Astrocyte (in vitro differentiated cells and primary cell): ENCODE data around the gene GRK5. TPM values are rescaled to one million over a fixed set of nuclear protein-coding genes. Genes with fewer than 3 reads are reported as not detected.

ENCODE experiments used
- DNase-seq: peaks from one replicate; pipeline ENCODE4 v3.0.0-alpha.2; 2010; ENCODE audit warnings: low read depth
- FAIRE-seq: peaks from 2 replicates; lab custom pipeline; 2011; peaks lifted over from hg19 to GRCh38; lab: Jason Lieb, UNC
- H2AFZ ChIP-seq: 2 replicates; pipeline ENCODE4 v1.6.0; 2012; ENCODE audit warnings: low read depth, low read length, inconsistent platforms
- H3K27ac ChIP-seq: 2 replicates; pipeline ENCODE4 v1.5.1; 2011; ENCODE audit warnings: low read depth, low read length, inconsistent platforms
- H3K27me3 ChIP-seq: 2 replicates; pipeline ENCODE4 v1.6.0; 2011; ENCODE audit warnings: low read length, inconsistent platforms; ENCODE audit not compliant: insufficient read depth
- H3K36me3 ChIP-seq: 2 replicates; pipeline ENCODE4 v1.5.1; 2011; ENCODE audit warnings: low read length, inconsistent platforms; ENCODE audit not compliant: insufficient read depth
- H3K4me1 ChIP-seq: 2 replicates; pipeline ENCODE4 v1.5.1; 2011; ENCODE audit warnings: low read length, inconsistent platforms; ENCODE audit not compliant: insufficient read depth
- H3K4me2 ChIP-seq: 2 replicates; pipeline ENCODE4 v1.6.0; 2012; ENCODE audit warnings: low read length, inconsistent platforms
- H3K4me3 ChIP-seq: 2 replicates; pipeline ENCODE4 v1.5.1; 2011; ENCODE audit warnings: low read depth, mild to moderate bottlenecking, low read length, inconsistent platforms; ENCODE audit not compliant: insufficient read depth
- H3K79me2 ChIP-seq: 2 replicates; pipeline ENCODE4 v1.6.0; 2012; ENCODE audit warnings: mild to moderate bottlenecking, low read length, inconsistent platforms; ENCODE audit not compliant: insufficient read depth
- H3K9ac ChIP-seq: 2 replicates; pipeline ENCODE4 v1.6.0; 2012; ENCODE audit warnings: mild to moderate bottlenecking, low read length, inconsistent platforms
- H3K9me3 ChIP-seq: 2 replicates; pipeline ENCODE4 v1.5.1; 2012; ENCODE audit warnings: low read depth, mild to moderate bottlenecking, low read length, inconsistent platforms; ENCODE audit not compliant: insufficient read depth
- H4K20me1 ChIP-seq: 2 replicates; pipeline ENCODE4 v1.6.0; 2012; ENCODE audit warnings: low read length, inconsistent platforms; ENCODE audit not compliant: insufficient read depth
- H3K27ac Mint-ChIP-seq: one replicate; pipeline ENCODE4 v1.8.0; 2021; ENCODE audit warnings: mild to moderate bottlenecking, mixed read lengths; ENCODE audit not compliant: unreplicated experiment
- H3K27me3 Mint-ChIP-seq: one replicate; pipeline ENCODE4 v1.8.0; 2021; ENCODE audit warnings: low read depth, mixed read lengths; ENCODE audit not compliant: unreplicated experiment
- H3K36me3 Mint-ChIP-seq: one replicate; pipeline ENCODE4 v1.8.0; 2021; ENCODE audit warnings: low read depth, mixed read lengths; ENCODE audit not compliant: unreplicated experiment
- H3K4me1 Mint-ChIP-seq: one replicate; pipeline ENCODE4 v1.8.0; 2021; ENCODE audit warnings: low read depth, mixed read lengths; ENCODE audit not compliant: unreplicated experiment
- H3K4me3 Mint-ChIP-seq: one replicate; pipeline ENCODE4 v1.8.0; 2021; ENCODE audit warnings: mild to moderate bottlenecking, moderate library complexity, mixed read lengths; ENCODE audit not compliant: unreplicated experiment
- H3K9me3 Mint-ChIP-seq: one replicate; pipeline ENCODE4 v1.8.0; 2021; ENCODE audit warnings: mild to moderate bottlenecking, mixed read lengths; ENCODE audit not compliant: unreplicated experiment
- CTCF ChIP-seq: IDR thresholded peaks from 2 replicates; pipeline ENCODE4 v1.5.1; 2011; ENCODE audit warnings: low read depth, mild to moderate bottlenecking, inconsistent platforms, low read length, moderate library complexity; ENCODE audit not compliant: insufficient read depth
- EZH2 ChIP-seq: IDR thresholded peaks from 2 replicates; pipeline ENCODE4 v1.6.1; 2012; ENCODE audit warnings: mild to moderate bottlenecking, low read length, inconsistent platforms; ENCODE audit not compliant: insufficient read depth
- total RNA-seq: library from RNA; stranded (reverse); gene quantifications from 2 replicates; pipeline ENCODE4 v1.2.1, GENCODE V29; 2021

GRK5 gene
- total RNA-seq, 1 donor from 2014 or later = 8.5 TPM

- no peak overlapping the region for H2AFZ ChIP-seq
- no peak for TF ChIP-seq CTCF
- no peak for TF ChIP-seq EZH2
- H4K20me1 ChIP-seq = peaks cover 6% of the 10 kb centered on the region
- H3K4me3 Mint-ChIP-seq = no peak overlapping the region
- no peak overlapping the region for H3K27ac ChIP-seq
- no peak for FAIRE-seq
- H3K4me2 ChIP-seq = no peak overlapping the region
- no peak overlapping the region for H3K27ac Mint-ChIP-seq
- H3K4me1 Mint-ChIP-seq = no peaks in the 10 kb centered on the region
- no peaks in the 10 kb centered on the region for H3K9me3 ChIP-seq
- H3K36me3 ChIP-seq = no peaks in the 10 kb centered on the region
- H3K27me3 ChIP-seq = no peaks in the 10 kb centered on the region
- H3K4me3 ChIP-seq = no peak overlapping the region
- no peaks in the 10 kb centered on the region for H3K79me2 ChIP-seq
- H3K27me3 Mint-ChIP-seq = peaks cover 35% of the 10 kb centered on the region
- H3K36me3 Mint-ChIP-seq = peaks cover 9% of the 10 kb centered on the region
- no peak for DNase-seq
- peaks cover 7% of the 10 kb centered on the region for H3K9me3 Mint-ChIP-seq
- H3K9ac ChIP-seq = no peak overlapping the region
- peaks cover 8% of the 10 kb centered on the region for H3K4me1 ChIP-seq
Measured at GRCh38 chr10:119442758-119443060, 235.3 kb downstream of the GRK5 start.

GRCh38 chr10:119443441-119443840 lies 236.1 kb downstream of the GRK5 start:
- TF ChIP-seq EZH2 = no peak
- no peaks in the 10 kb centered on the region for H3K27me3 ChIP-seq
- H3K4me1 Mint-ChIP-seq = no peaks in the 10 kb centered on the region
- no peaks in the 10 kb centered on the region for H3K36me3 ChIP-seq
- no peak overlapping the region for H3K4me2 ChIP-seq
- H4K20me1 ChIP-seq = peaks cover 6% of the 10 kb centered on the region
- H3K27ac Mint-ChIP-seq = no peak overlapping the region
- H3K27me3 Mint-ChIP-seq = peaks cover 38% of the 10 kb centered on the region
- no peak overlapping the region for H2AFZ ChIP-seq
- H3K4me3 Mint-ChIP-seq = no peak overlapping the region
- H3K9ac ChIP-seq = no peak overlapping the region
- no peaks in the 10 kb centered on the region for H3K9me3 ChIP-seq
- H3K27ac ChIP-seq = no peak overlapping the region
- no peak overlapping the region for H3K4me3 ChIP-seq
- peaks cover 8% of the 10 kb centered on the region for H3K4me1 ChIP-seq
- H3K36me3 Mint-ChIP-seq = peaks cover 7% of the 10 kb centered on the region
- FAIRE-seq (no peak), DNase-seq (no peak)
- H3K9me3 Mint-ChIP-seq = peaks cover 7% of the 10 kb centered on the region
- H3K79me2 ChIP-seq = no peaks in the 10 kb centered on the region

GRCh38 chr10:119443970-119444660 lies 236.7 kb downstream of the GRK5 start:
- H3K27ac Mint-ChIP-seq = no peak overlapping the region
- H3K27me3 ChIP-seq = no peaks in the 10 kb centered on the region
- no peak overlapping the region for H3K9ac ChIP-seq
- no peak overlapping the region for H3K4me2 ChIP-seq
- H2AFZ ChIP-seq = no peak overlapping the region
- H3K27me3 Mint-ChIP-seq = peaks cover 41% of the 10 kb centered on the region
- H3K9me3 ChIP-seq = no peaks in the 10 kb centered on the region
- H3K36me3 Mint-ChIP-seq = peaks cover 9% of the 10 kb centered on the region
- H3K27ac ChIP-seq = no peak overlapping the region
- FAIRE-seq (no peak), DNase-seq (no peak)
- no peak overlapping the region for H3K4me3 ChIP-seq
- peaks cover 8% of the 10 kb centered on the region for H3K4me1 ChIP-seq
- H3K79me2 ChIP-seq = no peaks in the 10 kb centered on the region
- H3K4me1 Mint-ChIP-seq = no peaks in the 10 kb centered on the region
- no peak overlapping the region for H3K4me3 Mint-ChIP-seq
- H4K20me1 ChIP-seq = peaks cover 9% of the 10 kb centered on the region
- H3K9me3 Mint-ChIP-seq = peaks cover 7% of the 10 kb centered on the region
- no peak for TF ChIP-seq CTCF
- TF ChIP-seq EZH2 = no peak
- no peaks in the 10 kb centered on the region for H3K36me3 ChIP-seq
